Measurements from ENCODE around the gene SLC7A14. TPM values are rescaled to one million over a fixed set of nuclear protein-coding genes. Genes with fewer than 3 reads are reported as not detected.

SLC7A14 gene
- total and polyA plus RNA-seq, 2 of the 4 experiments (the other 2 are of a cell fraction), result 2.7 to 6.8 TPM

GRCh38 chr3:170440344-170440743, 145.5 kb downstream of the SLC7A14 start:
- Histone ChIP-seq H4K8ac (ENCODE audit: low read depth in 2 of 2, low read length in 2 of 2) (no peak overlapping the region), H3K18ac (ENCODE audit: low read depth, low read length) (no peak overlapping the region), H2BK15ac (ENCODE audit: low read depth, low read length) (no peak overlapping the region), H4K20me1 (ENCODE audit: insufficient read depth, low read length) (peaks cover 5% of the 10 kb centered on the region; the same call in 1 of the 2 replicates), H3K4me2 (ENCODE audit: low read depth, low read length) (no peak overlapping the region), H2BK5ac (ENCODE audit: low read depth, low read length, poor library complexity, severe bottlenecking) (no peak overlapping the region), H3K9me1 (ENCODE audit: insufficient read depth, low read length) (peaks cover 11% of the 10 kb centered on the region), H3K56ac (ENCODE audit: extremely low read depth, insufficient read depth, low read length) (no peak overlapping the region), H2BK20ac (ENCODE audit: low read depth, low read length) (no peak overlapping the region), H2AFZ (replicated peaks; ENCODE audit: low read length, poor library complexity) (no peak overlapping the region), H3K4me1 (ENCODE audit: control insufficient read depth, insufficient read depth, low read length) (peaks cover 6% of the 10 kb centered on the region; the same call in 1 of the 2 replicates), H2AK9ac (replicated peaks; ENCODE audit: low read depth, low read length, poor library complexity) (no peak overlapping the region), H4K91ac (ENCODE audit: insufficient read depth, low read depth, low read length) (no peak overlapping the region), H3K79me1 (ENCODE audit: low read depth in 1 of 2, low read length in 2 of 2) (peaks cover 0 to 12% of the 10 kb centered on the region in 2 experiments; a peak in 1 of 4 replicates), H3K4me3 (ENCODE audit: insufficient read depth, low read depth, low read length) (no peak overlapping the region), H3K27ac (ENCODE audit: insufficient read depth, low read length) (no peak overlapping the region), H3K9me3 (ENCODE audit: control insufficient read depth, insufficient read depth, low read length) (no peaks in the 10 kb centered on the region), H3K4ac (ENCODE audit: low read depth, low read length) (no peak overlapping the region), H3K27me3 (ENCODE audit: control insufficient read depth, insufficient read depth, low read length) (no peaks in the 10 kb centered on the region), H4K5ac (ENCODE audit: low read depth, low read length) (no peak overlapping the region), H3K9ac (ENCODE audit: low read depth, low read length) (no peak overlapping the region), H3K23ac (ENCODE audit: low read depth, low read length) (no peak overlapping the region), H2AK5ac (ENCODE audit: low read depth, low read length) (no peak overlapping the region), H3K14ac (replicated peaks; ENCODE audit: low read depth, low read length) (no peak overlapping the region), H2BK120ac (ENCODE audit: low read depth, low read length) (no peak overlapping the region), H3K36me3 (ENCODE audit: control insufficient read depth, insufficient read depth, low read length) (peaks cover 23% of the 10 kb centered on the region)
- peak; percentile 6 for ATAC-seq (ENCODE audit: low read depth)
- CTCF ChIA-PET, result interaction anchor here (0.6 kb wide), 1 partner anchor 186 kb away, joined by 5 read pairs; no protein-coding TSS in a partner anchor
- in situ Hi-C loops (cut with MboI; ENCODE audit: low sequenced_read_pairs), result no loop called here
- no TSS peak for BruUV-seq (replicated peaks)
- no CpG with 5 or more reads among the region's 2 CpGs for WGBS, 2 experiments (ENCODE audit: extremely low coverage in 2 of 2, insufficient read length in 1 of 2)
- POLR2A ChIA-PET (ENCODE audit: unreplicated experiment), result no interaction called here
- dilution Hi-C loops (cut with HindIII; ENCODE audit: low sequenced_read_pairs, unreplicated experiment), result no loop called here
- intact Hi-C loops (cut with micrococcal nuclease), result loop anchor here (5.0 kb wide), 1 partner anchor 312 kb away; no protein-coding TSS in a partner anchor
- DNase-seq, result peak; percentile 63
- TF ChIP-seq MAZ (IDR thresholded peaks at IDR 0.05; ENCODE audit: borderline replicate concordance, low read depth, low read length), result no peak
- peak; percentile 32; the same call in 1 of the 2 replicates for TF ChIP-seq FOS (IDR thresholded peaks at IDR 0.05; ENCODE audit: low read depth, low read length)

Measured in IMR-90 (cell line).